Fibroblast of skin of abdomen (primary cell): ENCODE data around the gene SLC6A19.

Experiments used
- DNase-seq: peaks from one replicate; pipeline ENCODE4 v3.0.0-alpha.2; 2013

The SLC6A19 gene

GRCh38 chr5:1268056-1268455, 66.7 kb downstream of the SLC6A19 start:
- no peak for DNase-seq

DNA sequence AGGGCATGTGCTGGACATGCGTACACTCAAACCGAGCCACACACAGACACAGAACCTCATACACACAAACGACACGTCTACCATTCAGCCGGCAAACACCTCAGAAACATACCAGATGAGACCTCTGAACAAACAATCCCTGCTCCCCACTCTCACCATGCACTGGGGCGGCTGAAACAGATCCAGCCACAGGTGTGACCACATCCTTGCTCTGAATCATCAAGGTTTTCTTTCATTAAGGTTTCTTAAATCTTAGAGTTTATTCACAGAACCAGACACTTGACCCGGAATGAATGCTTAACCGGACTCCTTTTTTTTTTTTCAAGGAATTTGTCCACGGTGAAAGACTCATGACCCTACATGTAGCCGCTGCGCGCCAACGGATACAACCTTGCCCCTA, 67.3 kb downstream of the SLC6A19 start:
- no peak for DNase-seq

GRCh38 chr5:1270426-1270825, 69.0 kb downstream of the SLC6A19 start:
- DNase-seq, result no peak

GRCh38 chr5:1270933-1271914, 69.8 kb downstream of the SLC6A19 start:
- no peak for DNase-seq

DNA sequence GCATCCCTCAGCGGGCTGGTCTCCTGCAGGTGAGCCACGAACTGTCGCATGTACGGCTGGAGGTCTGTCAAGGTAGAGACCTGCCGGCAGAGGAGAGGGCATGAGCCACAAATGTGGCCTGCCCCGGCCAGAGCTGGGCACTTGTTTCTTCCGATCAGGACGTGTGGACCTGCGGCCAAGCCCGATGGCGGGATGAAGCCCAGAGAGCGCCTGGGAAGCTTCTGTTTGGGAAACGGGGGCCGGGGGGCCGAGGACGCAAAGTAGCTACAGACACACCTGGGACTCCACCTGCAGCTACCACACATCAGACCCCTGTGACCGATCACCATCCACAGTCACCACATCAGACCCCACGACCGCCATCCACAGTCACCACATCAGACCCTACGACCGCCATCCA, 70.8 kb downstream of the SLC6A19 start:
- DNase-seq, result no peak

DNA sequence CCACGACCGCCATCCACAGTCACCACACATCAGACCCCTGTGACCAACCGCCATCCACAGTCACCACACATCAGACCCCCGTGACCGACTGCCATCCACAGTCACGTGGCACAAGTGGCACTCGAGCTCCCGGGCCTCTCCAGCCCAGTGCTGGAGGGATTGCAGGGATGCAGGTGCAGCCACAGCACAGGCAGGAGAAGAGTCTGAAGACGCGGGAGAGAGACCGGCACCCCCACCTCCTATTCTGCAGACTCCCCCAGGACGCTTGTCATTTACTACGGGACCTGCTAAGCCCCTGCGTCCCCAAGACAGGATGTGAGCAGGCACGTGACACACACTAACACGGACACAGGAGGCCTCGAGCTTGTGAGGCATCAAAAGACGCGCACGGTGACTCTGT, 72.3 kb downstream of the SLC6A19 start:
- DNase-seq, result no peak

DNA sequence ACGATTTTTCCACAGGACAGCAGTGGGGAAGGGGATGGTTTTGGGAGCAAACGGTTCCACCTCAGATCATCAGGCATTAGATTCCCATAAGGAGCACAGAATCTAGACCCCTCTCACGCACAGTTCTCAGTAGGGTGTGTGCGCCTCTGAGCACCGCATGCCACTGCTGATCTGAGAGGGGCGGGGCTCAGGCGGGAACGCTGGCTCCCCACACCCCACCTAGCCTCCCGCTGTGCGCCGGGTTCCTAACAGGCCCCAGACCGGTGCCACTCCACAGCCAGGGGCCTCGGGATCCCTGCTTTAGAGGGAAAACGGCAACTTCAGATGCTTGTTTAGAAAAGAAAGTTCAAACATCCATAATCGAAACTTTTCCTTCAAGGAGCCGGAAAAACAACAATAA, 73.1 kb downstream of the SLC6A19 start:
- no peak for DNase-seq
